ENCODE data around the gene UBA6. TPM values are rescaled to one million over a fixed set of nuclear protein-coding genes. Genes with fewer than 3 reads are reported as not detected.

UBA6 gene
- total RNA-seq, 1 experiment from 2014 or later, result 59.4 TPM

DNA sequence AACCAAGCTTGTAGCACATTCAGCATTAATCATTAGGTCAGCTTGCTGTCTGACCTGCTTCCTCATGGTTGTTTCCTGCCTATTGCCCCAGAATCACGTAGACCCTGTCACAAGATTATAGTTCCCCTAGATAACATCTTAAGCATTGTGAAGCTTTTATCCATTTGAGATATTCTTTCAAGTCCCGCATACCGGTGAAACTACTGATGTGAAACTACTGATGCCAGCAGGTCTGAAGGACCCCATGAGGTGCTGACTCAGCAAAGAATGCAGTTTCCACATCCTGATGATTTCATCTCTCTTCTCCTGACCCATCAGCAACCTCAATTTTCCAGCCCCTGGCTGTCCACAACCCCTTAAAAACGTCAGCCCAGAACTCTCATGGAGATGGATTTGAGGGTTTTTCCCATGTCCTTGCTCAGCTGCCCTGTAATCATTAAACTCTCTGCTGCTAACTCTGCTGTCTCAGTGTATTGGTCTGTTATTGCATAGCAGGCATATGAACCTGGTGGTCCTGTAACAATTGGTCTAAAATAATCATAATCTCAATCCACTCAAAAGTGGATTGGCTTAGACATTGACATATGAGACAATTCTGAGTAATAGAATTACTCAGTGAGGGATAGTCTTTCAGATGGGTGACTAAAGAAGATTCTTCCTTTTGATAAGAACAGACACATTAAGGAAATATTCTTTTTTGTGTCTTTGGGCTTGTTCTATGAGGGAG lies 26.3 kb upstream of the UBA6 start:
- TF ChIP-seq POLR2AphosphoS5 (IDR thresholded peaks at IDR 0.05; ENCODE audit: low read depth, low read length), result no peak
- TF ChIP-seq, protein P1, sequence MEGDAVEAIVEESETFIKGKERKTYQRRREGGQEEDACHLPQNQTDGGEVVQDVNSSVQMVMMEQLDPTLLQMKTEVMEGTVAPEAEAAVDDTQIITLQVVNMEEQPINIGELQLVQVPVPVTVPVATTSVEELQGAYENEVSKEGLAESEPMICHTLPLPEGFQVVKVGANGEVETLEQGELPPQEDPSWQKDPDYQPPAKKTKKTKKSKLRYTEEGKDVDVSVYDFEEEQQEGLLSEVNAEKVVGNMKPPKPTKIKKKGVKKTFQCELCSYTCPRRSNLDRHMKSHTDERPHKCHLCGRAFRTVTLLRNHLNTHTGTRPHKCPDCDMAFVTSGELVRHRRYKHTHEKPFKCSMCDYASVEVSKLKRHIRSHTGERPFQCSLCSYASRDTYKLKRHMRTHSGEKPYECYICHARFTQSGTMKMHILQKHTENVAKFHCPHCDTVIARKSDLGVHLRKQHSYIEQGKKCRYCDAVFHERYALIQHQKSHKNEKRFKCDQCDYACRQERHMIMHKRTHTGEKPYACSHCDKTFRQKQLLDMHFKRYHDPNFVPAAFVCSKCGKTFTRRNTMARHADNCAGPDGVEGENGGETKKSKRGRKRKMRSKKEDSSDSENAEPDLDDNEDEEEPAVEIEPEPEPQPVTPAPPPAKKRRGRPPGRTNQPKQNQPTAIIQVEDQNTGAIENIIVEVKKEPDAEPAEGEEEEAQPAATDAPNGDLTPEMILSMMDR (IDR thresholded peaks at IDR 0.05), result no peak
- TF ChIP-seq TCF7L2 (IDR thresholded peaks at IDR 0.05; ENCODE audit: low read depth, low read length), result no peak
- TF ChIP-seq, protein P2, sequence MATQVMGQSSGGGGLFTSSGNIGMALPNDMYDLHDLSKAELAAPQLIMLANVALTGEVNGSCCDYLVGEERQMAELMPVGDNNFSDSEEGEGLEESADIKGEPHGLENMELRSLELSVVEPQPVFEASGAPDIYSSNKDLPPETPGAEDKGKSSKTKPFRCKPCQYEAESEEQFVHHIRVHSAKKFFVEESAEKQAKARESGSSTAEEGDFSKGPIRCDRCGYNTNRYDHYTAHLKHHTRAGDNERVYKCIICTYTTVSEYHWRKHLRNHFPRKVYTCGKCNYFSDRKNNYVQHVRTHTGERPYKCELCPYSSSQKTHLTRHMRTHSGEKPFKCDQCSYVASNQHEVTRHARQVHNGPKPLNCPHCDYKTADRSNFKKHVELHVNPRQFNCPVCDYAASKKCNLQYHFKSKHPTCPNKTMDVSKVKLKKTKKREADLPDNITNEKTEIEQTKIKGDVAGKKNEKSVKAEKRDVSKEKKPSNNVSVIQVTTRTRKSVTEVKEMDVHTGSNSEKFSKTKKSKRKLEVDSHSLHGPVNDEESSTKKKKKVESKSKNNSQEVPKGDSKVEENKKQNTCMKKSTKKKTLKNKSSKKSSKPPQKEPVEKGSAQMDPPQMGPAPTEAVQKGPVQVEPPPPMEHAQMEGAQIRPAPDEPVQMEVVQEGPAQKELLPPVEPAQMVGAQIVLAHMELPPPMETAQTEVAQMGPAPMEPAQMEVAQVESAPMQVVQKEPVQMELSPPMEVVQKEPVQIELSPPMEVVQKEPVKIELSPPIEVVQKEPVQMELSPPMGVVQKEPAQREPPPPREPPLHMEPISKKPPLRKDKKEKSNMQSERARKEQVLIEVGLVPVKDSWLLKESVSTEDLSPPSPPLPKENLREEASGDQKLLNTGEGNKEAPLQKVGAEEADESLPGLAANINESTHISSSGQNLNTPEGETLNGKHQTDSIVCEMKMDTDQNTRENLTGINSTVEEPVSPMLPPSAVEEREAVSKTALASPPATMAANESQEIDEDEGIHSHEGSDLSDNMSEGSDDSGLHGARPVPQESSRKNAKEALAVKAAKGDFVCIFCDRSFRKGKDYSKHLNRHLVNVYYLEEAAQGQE (IDR thresholded peaks at IDR 0.05; ENCODE audit: insufficient read depth in 1 of 2, low read depth in 2 of 2, low read length in 1 of 2), result no peak
- TF ChIP-seq SIN3A (IDR thresholded peaks at IDR 0.05; ENCODE audit: borderline replicate concordance, insufficient read depth, low read depth, low read length), result no peak
- Histone ChIP-seq H3K27ac (ENCODE audit: low read length) (no peak overlapping the region), H3K4me1 (ENCODE audit: control insufficient read depth, insufficient read depth, low read length) (no peaks in the 10 kb centered on the region), H3K36me3 (ENCODE audit: control insufficient read depth, insufficient read depth, low read length) (no peaks in the 10 kb centered on the region), H3K9me3 (ENCODE audit: control insufficient read depth, insufficient read depth, low read depth, low read length) (no peaks in the 10 kb centered on the region; the same call in 1 of the 2 replicates), H3K27me3 (ENCODE audit: control insufficient read depth, insufficient read depth, low read length) (no peaks in the 10 kb centered on the region), H3K4me3 (ENCODE audit: low read depth in 2 of 2, low read length in 2 of 2) (no peak overlapping the region)
- ATAC-seq, result no peak
- CTCF ChIA-PET, result no interaction called here
- in situ Hi-C loops (cut with HindIII; ENCODE audit: low pct_unique_long_range_greater_than_20kb, low sequenced_read_pairs), result no loop called here
- POLR2A ChIA-PET, result no interaction called here
- intact Hi-C loops (cut with micrococcal nuclease; ENCODE audit: unreplicated experiment), result no loop called here
- no peak for DNase-seq (ENCODE audit: low read depth, low spot score)
- no TSS peak for BruUV-seq (replicated peaks)

DNA sequence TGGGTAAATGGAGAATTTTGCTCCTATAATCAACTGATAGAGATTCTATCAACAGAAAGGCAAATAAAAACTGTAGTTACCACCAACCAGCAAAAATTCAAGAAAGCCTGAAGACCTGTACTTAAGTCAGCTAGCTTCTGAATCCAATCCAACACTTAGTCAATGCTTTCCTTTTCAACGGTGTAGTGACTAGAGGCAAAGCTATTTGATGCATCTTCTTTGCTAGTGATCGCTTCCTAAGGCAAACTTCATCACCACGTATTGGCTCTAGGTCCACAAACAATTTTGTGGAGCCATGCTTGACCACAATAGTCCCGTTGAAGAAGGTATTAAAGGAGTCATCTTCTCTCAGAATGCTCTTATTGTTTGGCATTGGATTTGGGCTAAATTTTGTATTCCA lies 25.0 kb upstream of the UBA6 start:
- ChIA-PET CTCF (no interaction called here), POLR2A (no interaction called here)
- ATAC-seq (no peak), DNase-seq (ENCODE audit: low read depth, low spot score) (no peak)
- Histone ChIP-seq H3K4me1 (ENCODE audit: control insufficient read depth, insufficient read depth, low read length) (no peaks in the 10 kb centered on the region), H3K27me3 (ENCODE audit: control insufficient read depth, insufficient read depth, low read length) (no peaks in the 10 kb centered on the region), H3K9me3 (ENCODE audit: control insufficient read depth, insufficient read depth, low read depth, low read length) (no peaks in the 10 kb centered on the region; the same call in 1 of the 2 replicates), H3K4me3 (ENCODE audit: low read depth in 2 of 2, low read length in 2 of 2) (no peak overlapping the region), H3K36me3 (ENCODE audit: control insufficient read depth, insufficient read depth, low read length) (no peaks in the 10 kb centered on the region), H3K27ac (ENCODE audit: low read length) (no peak overlapping the region)
- TF ChIP-seq, protein P1 (IDR thresholded peaks at IDR 0.05), result no peak
- TF ChIP-seq, protein P2 (IDR thresholded peaks at IDR 0.05; ENCODE audit: insufficient read depth in 1 of 2, low read depth in 2 of 2, low read length in 1 of 2), result no peak
- TF ChIP-seq POLR2AphosphoS5 (IDR thresholded peaks at IDR 0.05; ENCODE audit: low read depth, low read length) (no peak), TCF7L2 (IDR thresholded peaks at IDR 0.05; ENCODE audit: low read depth, low read length) (no peak), SIN3A (IDR thresholded peaks at IDR 0.05; ENCODE audit: borderline replicate concordance, insufficient read depth, low read depth, low read length) (no peak)
- in situ Hi-C loops (cut with HindIII; ENCODE audit: low pct_unique_long_range_greater_than_20kb, low sequenced_read_pairs), result no loop called here
- BruUV-seq (replicated peaks), result no TSS peak
- intact Hi-C loops (cut with micrococcal nuclease; ENCODE audit: unreplicated experiment), result no loop called here
